ENCODE measurements around the gene CTXN1.
"Not testable (repeated sequence)": the region's sequence is repeated elsewhere in the genome, so short reads cannot be mapped to it uniquely, and the experiment has no call there.

Gene CTXN1

GRCh38 chr19:7933411-7933810, 7.5 kb upstream of the CTXN1 start:
- Mint-ChIP-seq H3K9me3 (no peaks in the 10 kb centered on the region), H3K27ac (no peak overlapping the region), H3K27me3 (no peaks in the 10 kb centered on the region), H3K36me3 (peaks cover 51% of the 10 kb centered on the region), H3K4me3 (no peak overlapping the region), H3K4me1 (peaks cover 17% of the 10 kb centered on the region)
- no peak for ATAC-seq

DNA sequence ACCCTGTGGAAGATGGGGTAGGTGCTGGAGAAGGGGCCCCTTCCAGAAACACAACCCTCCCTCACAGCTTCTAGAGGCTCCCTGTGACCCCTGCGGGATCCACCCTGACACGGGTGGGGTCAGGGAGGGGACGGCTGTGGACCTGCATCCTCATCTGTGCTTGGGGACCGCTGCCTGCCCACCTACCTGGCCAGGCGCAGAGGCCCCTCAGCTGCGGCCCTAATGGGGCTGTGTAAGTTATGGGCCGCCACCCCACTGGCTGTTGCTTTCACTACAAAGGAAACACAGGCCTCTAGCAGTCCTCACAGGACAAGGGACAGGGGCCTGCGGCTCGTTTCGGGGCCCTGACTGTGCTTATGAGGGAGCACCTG, 7.0 kb upstream of the CTXN1 start:
- H3K36me3 Mint-ChIP-seq, result peaks cover 50% of the 10 kb centered on the region
- ATAC-seq, result no peak

GRCh38 chr19:7932276-7932929, 6.5 kb upstream of the CTXN1 start:
- H3K27me3 Mint-ChIP-seq, result no peaks in the 10 kb centered on the region
- no peak overlapping the region for H3K27ac Mint-ChIP-seq
- H3K4me1 Mint-ChIP-seq, result peaks cover 17% of the 10 kb centered on the region
- ATAC-seq, result no peak
- H3K9me3 Mint-ChIP-seq, result no peaks in the 10 kb centered on the region
- no peak overlapping the region for H3K4me3 Mint-ChIP-seq
- H3K36me3 Mint-ChIP-seq, result peaks cover 50% of the 10 kb centered on the region

More for the DNA sequence above, 7.0 kb upstream of the CTXN1 start:
- Mint-ChIP-seq H3K9me3 (no peaks in the 10 kb centered on the region), H3K4me1 (peaks cover 17% of the 10 kb centered on the region), H3K27ac (no peak overlapping the region), H3K4me3 (no peak overlapping the region), H3K27me3 (no peaks in the 10 kb centered on the region)

DNA sequence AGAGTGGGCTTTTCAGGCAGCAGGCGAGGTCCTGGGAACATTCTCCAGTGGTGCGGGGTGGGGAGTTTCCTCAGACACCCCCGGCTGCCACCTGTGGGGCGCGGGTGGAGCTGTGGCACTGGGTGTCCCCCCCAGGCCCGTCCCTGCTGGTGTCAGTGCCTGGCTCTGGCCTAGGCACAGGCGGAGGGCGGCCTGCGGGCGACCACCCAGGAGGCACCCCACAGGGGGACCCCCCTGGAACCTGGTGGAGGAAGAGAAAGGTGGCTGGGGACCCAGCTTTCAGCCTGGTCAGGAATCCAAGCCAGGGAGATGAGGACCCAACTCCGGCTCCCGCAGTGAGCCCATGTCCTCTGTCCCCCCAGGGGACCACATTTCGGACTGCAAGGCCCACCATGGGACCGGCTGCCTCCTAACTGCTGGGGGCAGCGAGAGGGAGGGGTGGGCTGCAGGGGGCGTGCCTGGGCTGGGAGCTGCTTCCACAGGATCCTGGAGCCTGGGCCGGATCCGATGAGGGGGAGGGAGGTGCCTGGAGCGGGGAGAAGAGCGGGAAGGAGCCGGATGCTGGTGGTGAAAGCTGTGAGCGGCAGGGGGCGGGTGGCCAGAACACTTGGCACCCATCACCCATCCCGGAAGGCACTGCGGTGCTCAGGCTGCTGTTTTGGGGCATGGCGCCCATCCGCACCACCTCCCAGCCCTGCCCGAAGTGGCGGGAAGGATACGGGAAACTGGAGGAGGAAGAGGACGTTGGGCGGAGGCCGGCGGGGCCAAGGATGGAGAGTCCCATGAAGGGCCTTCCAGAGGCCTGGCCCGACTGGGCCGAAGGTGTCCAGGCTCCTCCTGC, 5.5 kb upstream of the CTXN1 start:
- peaks cover 17% of the 10 kb centered on the region for H3K4me1 Mint-ChIP-seq
- H3K36me3 Mint-ChIP-seq, result peaks cover 44% of the 10 kb centered on the region

DNA sequence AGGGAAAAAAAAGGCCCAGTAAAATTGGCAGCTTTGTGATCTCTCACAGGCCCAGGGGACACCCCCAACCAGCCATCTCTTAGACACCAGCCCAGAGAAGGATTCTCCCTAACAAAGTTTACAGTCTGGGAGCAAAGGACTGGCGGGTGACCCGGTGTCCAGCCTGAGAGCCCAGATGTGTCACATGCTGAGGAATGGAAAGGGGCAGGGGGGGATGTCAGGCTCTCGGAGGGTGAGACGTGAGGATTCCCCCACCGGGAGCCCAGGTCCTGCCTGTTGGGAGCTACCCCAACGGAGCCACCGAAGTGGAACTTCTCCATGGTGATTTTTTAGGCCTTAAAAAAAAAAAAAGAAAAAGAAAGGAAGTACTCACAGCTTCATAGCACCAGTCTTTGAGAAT, 4.8 kb upstream of the CTXN1 start:
- Mint-ChIP-seq H3K4me1 (peaks cover 17% of the 10 kb centered on the region), H3K9me3 (no peaks in the 10 kb centered on the region), H3K27me3 (no peaks in the 10 kb centered on the region), H3K4me3 (no peak overlapping the region), H3K36me3 (peaks cover 37% of the 10 kb centered on the region), H3K27ac (no peak overlapping the region)
- no peak for ATAC-seq

More for the DNA sequence above, 5.5 kb upstream of the CTXN1 start:
- Mint-ChIP-seq H3K27ac (no peak overlapping the region), H3K27me3 (no peaks in the 10 kb centered on the region), H3K9me3 (no peaks in the 10 kb centered on the region), H3K4me3 (no peak overlapping the region)
- no peak for ATAC-seq

GRCh38 chr19:7930030-7930429, 4.1 kb upstream of the CTXN1 start:
- H3K27ac Mint-ChIP-seq, H3K9me3 Mint-ChIP-seq, H3K27me3 Mint-ChIP-seq, ATAC-seq, H3K4me3 Mint-ChIP-seq: not testable (repeated sequence)
- Mint-ChIP-seq H3K36me3 (peaks cover 31% of the 10 kb centered on the region), H3K4me1 (peaks cover 17% of the 10 kb centered on the region)

DNA sequence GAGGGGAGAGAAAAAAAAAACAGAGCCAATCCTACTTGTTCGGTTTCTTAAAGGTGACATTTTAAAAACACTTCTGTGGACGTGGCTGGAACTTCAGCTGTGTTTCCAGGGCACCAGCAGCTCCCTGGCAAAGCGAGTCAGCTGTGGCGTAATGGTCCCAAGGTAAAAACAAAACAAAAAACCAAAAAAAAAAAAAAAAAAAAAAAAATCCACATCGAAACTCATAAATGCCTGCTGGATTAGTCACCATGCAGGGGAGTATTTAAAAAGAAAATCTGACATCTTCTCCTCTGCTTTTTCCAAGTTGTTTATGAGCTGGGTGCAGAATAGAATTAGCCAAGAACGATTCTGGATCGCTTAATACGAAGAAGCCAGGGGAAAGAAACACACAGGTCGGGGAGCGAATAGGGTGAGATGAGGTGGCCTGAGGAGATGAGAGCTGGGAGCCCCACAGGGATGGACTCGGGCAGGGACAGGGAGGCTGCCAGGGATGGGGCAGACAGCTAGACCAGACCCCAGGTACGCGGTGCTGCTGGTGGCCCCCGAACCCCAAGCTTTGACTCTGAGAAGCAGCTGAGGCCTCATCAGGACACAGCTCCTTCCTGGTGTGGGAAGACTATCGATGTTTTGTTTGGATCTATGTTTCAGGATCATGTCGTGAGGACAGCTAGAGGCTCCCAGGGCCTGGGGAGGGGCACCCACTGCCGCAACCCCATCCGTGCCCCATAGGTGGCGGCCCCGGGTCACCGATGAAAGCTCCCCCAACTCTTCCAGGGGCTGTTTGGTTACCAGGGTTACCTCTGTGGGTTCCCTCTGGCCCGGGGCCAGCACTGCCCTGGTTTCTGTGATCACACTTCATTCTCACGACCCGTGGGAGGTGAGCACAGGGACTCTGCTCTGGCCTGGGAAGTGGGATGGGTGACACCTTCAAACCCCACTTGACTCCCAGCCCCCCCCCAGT, 3.1 kb upstream of the CTXN1 start:
- H3K27ac Mint-ChIP-seq, result no peak overlapping the region
- no peaks in the 10 kb centered on the region for H3K9me3 Mint-ChIP-seq
- peaks cover 17% of the 10 kb centered on the region for H3K4me1 Mint-ChIP-seq
- H3K36me3 Mint-ChIP-seq, result peaks cover 25% of the 10 kb centered on the region
- no peaks in the 10 kb centered on the region for H3K27me3 Mint-ChIP-seq
- peak; percentile 37 for ATAC-seq
- H3K4me3 Mint-ChIP-seq, result no peak overlapping the region

DNA sequence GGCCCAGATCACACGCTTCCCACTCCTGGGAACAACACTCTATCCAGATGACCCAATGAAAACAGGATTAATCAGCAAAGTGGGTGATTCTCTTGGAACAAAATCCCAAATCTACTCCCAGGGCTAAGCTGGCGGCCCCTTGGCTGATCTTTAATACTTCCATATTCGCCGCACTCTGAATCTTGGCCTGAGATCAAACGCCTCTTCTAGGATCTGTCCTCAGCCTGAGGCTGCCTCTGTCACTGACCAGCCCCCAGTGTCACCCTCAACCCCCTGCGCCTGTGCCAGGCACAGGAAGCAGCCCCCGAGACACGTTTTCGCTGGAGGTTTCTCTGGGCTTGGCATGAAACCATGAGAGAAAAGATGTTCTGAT, 2.4 kb upstream of the CTXN1 start:
- Mint-ChIP-seq H3K27me3 (no peaks in the 10 kb centered on the region), H3K4me1 (peaks cover 20% of the 10 kb centered on the region), H3K36me3 (peaks cover 26% of the 10 kb centered on the region), H3K9me3 (no peaks in the 10 kb centered on the region), H3K4me3 (no peak overlapping the region), H3K27ac (no peak overlapping the region)
- ATAC-seq, result no peak

- no peaks in the 10 kb centered on the region for H3K9me3 Mint-ChIP-seq
- ATAC-seq, result no peak
- peaks cover 32% of the 10 kb centered on the region for H3K36me3 Mint-ChIP-seq
- no peak overlapping the region for H3K27ac Mint-ChIP-seq
- H3K4me3 Mint-ChIP-seq, result no peak overlapping the region
- H3K4me1 Mint-ChIP-seq, result peaks cover 24% of the 10 kb centered on the region
- H3K27me3 Mint-ChIP-seq, result no peaks in the 10 kb centered on the region
Observed at GRCh38 chr19:7927605-7928333, 1.8 kb upstream of the CTXN1 start.

- no peaks in the 10 kb centered on the region for H3K9me3 Mint-ChIP-seq
- no peak overlapping the region for H3K27ac Mint-ChIP-seq
- no peak for ATAC-seq
- no peaks in the 10 kb centered on the region for H3K27me3 Mint-ChIP-seq
- peak overlapping the region; percentile 77 for H3K4me3 Mint-ChIP-seq
- peaks cover 28% of the 10 kb centered on the region for H3K4me1 Mint-ChIP-seq
- H3K36me3 Mint-ChIP-seq, result peaks cover 32% of the 10 kb centered on the region
Observed at GRCh38 chr19:7926727-7927604, 1.0 kb upstream of the CTXN1 start.

DNA sequence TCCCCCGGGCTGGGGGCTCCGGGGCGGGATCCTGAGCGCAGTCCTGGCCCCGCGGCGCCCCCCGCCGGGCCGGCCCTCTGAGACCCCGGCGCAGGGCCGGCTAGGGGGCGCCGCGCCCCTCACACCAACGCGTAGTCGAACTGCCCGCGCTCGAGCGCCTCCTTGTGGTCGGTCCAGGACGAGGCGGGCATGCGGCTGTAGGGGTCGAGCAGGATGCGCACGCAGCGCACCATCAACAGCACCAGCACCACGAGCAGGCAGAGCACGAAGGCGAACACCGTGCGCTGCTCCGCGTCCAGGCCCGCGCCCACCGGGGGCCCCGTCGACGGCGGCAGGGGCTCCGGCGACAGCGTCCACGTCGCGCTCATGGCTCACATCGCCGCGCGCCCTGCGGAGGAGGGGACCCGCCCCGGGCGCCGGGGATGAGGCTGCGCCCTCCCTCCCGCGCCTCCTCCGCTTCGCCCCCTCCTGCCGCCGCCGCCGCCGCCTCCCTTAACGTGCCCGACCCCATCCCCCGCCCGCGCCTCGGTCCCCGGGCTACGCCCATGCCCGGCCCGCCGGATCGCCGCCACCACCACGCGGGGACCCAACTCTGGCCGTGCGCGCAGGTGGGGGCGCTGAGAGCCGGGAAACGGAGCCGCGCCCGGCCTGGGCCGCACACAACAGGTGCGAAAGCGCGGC, 624 bp downstream of the CTXN1 start:
- H3K4me3 Mint-ChIP-seq, result peak overlapping the region; percentile 76
- no peak overlapping the region for H3K27ac Mint-ChIP-seq
- peak; percentile 2 for ATAC-seq
- no peaks in the 10 kb centered on the region for H3K27me3 Mint-ChIP-seq
- no peaks in the 10 kb centered on the region for H3K9me3 Mint-ChIP-seq
- H3K4me1 Mint-ChIP-seq, result peaks cover 43% of the 10 kb centered on the region
- peaks cover 20% of the 10 kb centered on the region for H3K36me3 Mint-ChIP-seq

GRCh38 chr19:7924651-7925170, 1.2 kb downstream of the CTXN1 start:
- ATAC-seq, result no peak
- H3K27ac Mint-ChIP-seq, result no peak overlapping the region
- no peaks in the 10 kb centered on the region for H3K9me3 Mint-ChIP-seq
- peaks cover 5% of the 10 kb centered on the region for H3K27me3 Mint-ChIP-seq
- H3K36me3 Mint-ChIP-seq, result peaks cover 20% of the 10 kb centered on the region
- peak overlapping the region; percentile 41 for H3K4me3 Mint-ChIP-seq
- peaks cover 47% of the 10 kb centered on the region for H3K4me1 Mint-ChIP-seq

DNA sequence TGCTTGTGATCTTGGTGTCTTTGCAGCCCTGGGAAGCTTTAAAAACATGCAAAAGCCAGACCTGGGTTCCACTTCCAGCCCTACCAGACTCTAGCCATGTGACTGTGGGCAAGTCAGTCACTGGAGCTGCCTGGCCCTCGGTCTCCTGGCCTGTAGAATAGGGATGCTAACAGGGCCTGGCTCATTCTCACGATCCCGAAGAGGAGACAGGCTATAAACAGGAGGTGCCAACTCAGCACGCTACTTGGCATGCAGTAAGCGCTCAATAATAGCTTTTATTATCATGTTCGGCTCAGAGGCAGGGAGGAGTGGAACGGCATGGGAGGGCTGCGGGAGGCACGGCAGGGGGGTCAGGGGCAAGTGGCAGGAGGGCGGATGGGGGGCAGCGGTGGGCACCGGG, 1.7 kb downstream of the CTXN1 start:
- peaks cover 47% of the 10 kb centered on the region for H3K4me1 Mint-ChIP-seq
- peaks cover 9% of the 10 kb centered on the region for H3K27me3 Mint-ChIP-seq
- no peaks in the 10 kb centered on the region for H3K9me3 Mint-ChIP-seq
- no peak for ATAC-seq
- H3K36me3 Mint-ChIP-seq, result peaks cover 20% of the 10 kb centered on the region
- peak overlapping the region; percentile 50 for H3K4me3 Mint-ChIP-seq
- H3K27ac Mint-ChIP-seq, result no peak overlapping the region
